B cell (primary cell): ENCODE data around the gene CAMTA1. TPM values are rescaled to one million over a fixed set of nuclear protein-coding genes. Genes with fewer than 3 reads are reported as not detected.

ENCODE experiments used
- ATAC-seq: fragments of 200-7000 bp; cut with Tn5 transposase; one replicate; pipeline ENCODE4 v1.10.0; 2021; ENCODE audit warnings: low read depth, mild to moderate bottlenecking, moderate number of reproducible peaks, moderate library complexity
- CTCF ChIA-PET: fragments of 350-600 bp; sonication (Branson Sonifier 250); formaldehyde crosslinking; loops from one replicate; lab custom pipeline; 2021; ENCODE audit warnings: antibody characterized with exemption, inconsistent platforms; lab: Charles Lee
- POLR2A ChIA-PET: fragments of 350-600 bp; sonication (Branson Sonifier 250); formaldehyde crosslinking; loops from one replicate; lab custom pipeline; 2021; ENCODE audit warnings: antibody characterized with exemption; lab: Charles Lee
- DNase-seq: peaks from one replicate; pipeline ENCODE4 v3.0.0; 2013
- H2AFZ ChIP-seq: 2 replicates; pipeline ENCODE4 v1.6.1; 2012; ENCODE audit warnings: mild to moderate bottlenecking, low read depth, low read length; ENCODE audit not compliant: insufficient read depth, poor library complexity, severe bottlenecking
- H3K27ac ChIP-seq, 2 donors: 1 replicate in 1 of 2; 2 replicates in 1 of 2; pipeline ENCODE4 v1.5.1; 2012 to 2013; ENCODE audit warnings: low read length in 2 of 2, mild to moderate bottlenecking in 2 of 2, moderate library complexity in 1 of 2
- H3K27me3 ChIP-seq, 4 experiments: fragments of 200-600 bp in 1 of 4; sonication (generic) in 1 of 4; replicated peaks in 1 of 4; 1 replicate in 2 of 4; 2 replicates in 2 of 4; pipeline versions ENCODE4 v1.6.1 to v1.7.0; 2013 to 2016; ENCODE audit warnings: low read length in 3 of 4, mild to moderate bottlenecking in 2 of 4, mixed read lengths in 1 of 4, moderate library complexity in 1 of 4; ENCODE audit not compliant: insufficient read depth in 4 of 4, control insufficient read depth in 3 of 4; ENCODE audit errors: control extremely low read depth in 1 of 4
- H3K36me3 ChIP-seq, 2 experiments: replicated peaks in 1 of 2; 1 replicate in 1 of 2; 2 replicates in 1 of 2; pipeline versions ENCODE4 v1.6.1 to v1.7.1; 2013; ENCODE audit warnings: low read length in 1 of 2; ENCODE audit not compliant: insufficient read depth in 2 of 2, control insufficient read depth in 1 of 2; ENCODE audit errors: control extremely low read depth in 1 of 2, extremely low read depth in 1 of 2
- H3K4me1 ChIP-seq, 2 donors: fragments of 200-600 bp in 1 of 2; sonication (generic) in 1 of 2; 1 replicate in 1 of 2; 2 replicates in 1 of 2; pipeline versions ENCODE4 v1.5.1 to v1.6.1; 2013 to 2017; ENCODE audit warnings: low read length in 2 of 2; ENCODE audit not compliant: control insufficient read depth in 2 of 2, insufficient read depth in 2 of 2
- H3K4me2 ChIP-seq: replicated peaks from 2 replicates; pipeline ENCODE3; 2012; ENCODE audit warnings: mild to moderate bottlenecking, low read depth, low read length; ENCODE audit not compliant: poor library complexity, severe bottlenecking
- H3K4me3 ChIP-seq, 5 experiments: fragments of 200-600 bp in 1 of 5; sonication (generic) in 1 of 5; 1 replicate in 3 of 5; 2 replicates in 2 of 5; pipeline versions ENCODE4 v1.5.1 to v1.7.0; 2011 to 2016; ENCODE audit warnings: low read length in 4 of 5, mild to moderate bottlenecking in 4 of 5, low read depth in 2 of 5, control low read depth in 1 of 5, moderate library complexity in 1 of 5; ENCODE audit not compliant: insufficient read depth in 1 of 5; ENCODE audit errors: control extremely low read depth in 1 of 5, extremely low read depth in 1 of 5
- H3K79me2 ChIP-seq: fragments of 200-600 bp; sonication (generic); one replicate; pipeline ENCODE4 v1.6.0; 2016; ENCODE audit warnings: low read length; ENCODE audit not compliant: control insufficient read depth, insufficient read depth
- H3K9ac ChIP-seq: fragments of 200-600 bp; sonication (generic); 2 replicates; pipeline ENCODE4 v1.6.1; 2017; ENCODE audit warnings: mild to moderate bottlenecking, low read length, moderate library complexity
- H3K9me3 ChIP-seq, 3 donors: one replicate each; pipeline versions ENCODE4 v1.6.1 to v1.7.1; 2013; ENCODE audit warnings: low read length in 2 of 3; ENCODE audit not compliant: control insufficient read depth in 2 of 3, insufficient read depth in 1 of 3; ENCODE audit errors: control extremely low read depth in 1 of 3
- H4K20me1 ChIP-seq: 2 replicates; pipeline ENCODE4 v1.6.0; 2012; ENCODE audit warnings: mild to moderate bottlenecking, low read length; ENCODE audit not compliant: insufficient read depth, control insufficient read depth, poor library complexity, severe bottlenecking
- H3K27ac Mint-ChIP-seq: one replicate; pipeline ENCODE4 v1.8.0; 2021; ENCODE audit warnings: mixed read lengths
- H3K27me3 Mint-ChIP-seq: one replicate; pipeline ENCODE4 v1.8.0; 2021; ENCODE audit warnings: mixed read lengths
- H3K4me1 Mint-ChIP-seq: one replicate; pipeline ENCODE4 v1.8.0; 2021; ENCODE audit warnings: mixed read lengths
- H3K4me3 Mint-ChIP-seq: one replicate; pipeline ENCODE4 v1.8.0; 2021; ENCODE audit warnings: mixed read lengths
- H3K9me3 Mint-ChIP-seq: one replicate; pipeline ENCODE4 v1.8.0; 2022; ENCODE audit warnings: mixed read lengths; ENCODE audit not compliant: insufficient read depth
- EZH2 ChIP-seq: IDR thresholded peaks from 2 replicates; pipeline ENCODE4 v1.6.1; 2012; ENCODE audit warnings: borderline replicate concordance, low read depth, mild to moderate bottlenecking, moderate library complexity, low read length; ENCODE audit not compliant: insufficient read depth, poor library complexity, severe bottlenecking
- WGBS: methylation state at CpG from one replicate; pipeline ENCODE4 v1.1.5; 2013; ENCODE audit warnings: missing lambda C conversion rate; ENCODE audit not compliant: insufficient coverage; 5-methylcytosine and 5-hydroxymethylcytosine counted together
- intact Hi-C: fragments of 100-400 bp; cut with micrococcal nuclease; formaldehyde crosslinking; loops from one replicate; pipeline ENCODE4 v1.10.0; 2022
- polyA plus RNA-seq: library from polyadenylated mRNA; depleted of rRNA; stranded (reverse); fragments of >200 nt; gene quantifications from 2 replicates; pipeline ENCODE4 v1.2.3, GENCODE V29; 2012
- total RNA-seq, 2 donors: library from RNA; stranded (reverse); fragments of 120-200 nt in 1 of 2; gene quantifications; 1 replicate in 1 of 2; 2 replicates in 1 of 2; pipeline versions ENCODE4 v1.2.3 to v1.2.4, GENCODE V29; 2013 to 2022
- TF ChIP-seq, protein P1 (sequence below): fragments of 200-600 bp; IDR thresholded peaks from one replicate; pipeline ENCODE4 v1.8.0; 2022; ENCODE audit warnings: antibody characterized with exemption, mild to moderate bottlenecking

CAMTA1 gene
- total and polyA plus RNA-seq, 2 donors (not counting 1 experiment from before 2014, with no cell fraction given): 42.2 to 45.7 TPM

DNA sequence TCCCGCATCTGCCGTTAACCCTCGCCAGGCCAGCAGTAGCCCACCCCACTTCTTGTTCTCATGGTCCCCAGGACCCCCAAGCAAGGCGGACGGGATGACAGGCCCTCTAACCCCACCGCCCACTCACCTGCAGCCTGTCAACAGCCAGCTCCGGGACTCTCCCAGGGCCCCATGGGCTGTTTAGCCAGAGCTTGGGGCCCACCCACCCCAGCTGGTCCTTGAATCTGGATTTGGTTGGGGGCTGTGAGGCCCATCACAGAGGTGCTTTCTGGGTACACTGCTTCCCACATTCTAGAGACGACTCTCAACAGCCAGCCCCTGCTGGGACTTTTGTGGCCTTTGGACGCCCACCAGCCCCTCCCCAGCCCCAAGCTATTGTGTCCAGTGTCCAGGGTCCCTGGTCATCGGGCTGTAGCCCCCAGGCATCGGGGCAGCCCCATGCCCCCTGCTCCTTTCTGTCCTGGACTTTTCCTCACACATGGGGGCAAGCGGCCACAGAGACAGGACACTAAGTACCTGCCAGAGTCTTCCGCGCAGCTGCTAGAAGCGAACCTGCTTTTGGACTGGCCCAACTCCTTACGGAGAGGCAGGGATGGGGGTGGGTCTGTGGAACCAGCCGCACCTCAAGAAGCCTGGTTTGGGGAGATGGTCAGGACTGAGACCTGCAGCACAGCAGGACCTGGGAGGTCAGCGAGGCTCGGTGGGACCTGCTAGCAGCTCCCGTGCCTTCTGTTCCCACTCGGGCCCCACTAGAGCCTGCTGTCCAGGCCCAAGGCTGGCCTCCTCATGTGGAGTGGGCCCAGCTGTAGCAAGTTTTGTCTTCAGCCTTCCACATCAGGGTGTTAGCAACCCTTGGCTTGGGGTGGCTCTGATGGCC, 777.7 kb downstream of the CAMTA1 start:
- H3K9ac ChIP-seq: no peak overlapping the region
- H3K27me3 ChIP-seq: no peaks in the 10 kb centered on the region
- no peaks in the 10 kb centered on the region for H3K9me3 ChIP-seq
- intact Hi-C loops: no loop called here
- H3K4me3 Mint-ChIP-seq: no peak overlapping the region
- no peak overlapping the region for H3K27ac Mint-ChIP-seq
- H3K36me3 ChIP-seq: no peaks in the 10 kb centered on the region
- no peaks in the 10 kb centered on the region for H3K27me3 Mint-ChIP-seq
- H3K4me1 ChIP-seq: no peaks in the 10 kb centered on the region
- no peak for TF ChIP-seq EZH2
- TF ChIP-seq, protein P1, sequence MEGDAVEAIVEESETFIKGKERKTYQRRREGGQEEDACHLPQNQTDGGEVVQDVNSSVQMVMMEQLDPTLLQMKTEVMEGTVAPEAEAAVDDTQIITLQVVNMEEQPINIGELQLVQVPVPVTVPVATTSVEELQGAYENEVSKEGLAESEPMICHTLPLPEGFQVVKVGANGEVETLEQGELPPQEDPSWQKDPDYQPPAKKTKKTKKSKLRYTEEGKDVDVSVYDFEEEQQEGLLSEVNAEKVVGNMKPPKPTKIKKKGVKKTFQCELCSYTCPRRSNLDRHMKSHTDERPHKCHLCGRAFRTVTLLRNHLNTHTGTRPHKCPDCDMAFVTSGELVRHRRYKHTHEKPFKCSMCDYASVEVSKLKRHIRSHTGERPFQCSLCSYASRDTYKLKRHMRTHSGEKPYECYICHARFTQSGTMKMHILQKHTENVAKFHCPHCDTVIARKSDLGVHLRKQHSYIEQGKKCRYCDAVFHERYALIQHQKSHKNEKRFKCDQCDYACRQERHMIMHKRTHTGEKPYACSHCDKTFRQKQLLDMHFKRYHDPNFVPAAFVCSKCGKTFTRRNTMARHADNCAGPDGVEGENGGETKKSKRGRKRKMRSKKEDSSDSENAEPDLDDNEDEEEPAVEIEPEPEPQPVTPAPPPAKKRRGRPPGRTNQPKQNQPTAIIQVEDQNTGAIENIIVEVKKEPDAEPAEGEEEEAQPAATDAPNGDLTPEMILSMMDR: no peak
- DNase-seq: no peak
- ChIA-PET CTCF (interaction anchor here (1.3 kb wide), 1 partner anchor 35 kb away, joined by 3 read pairs; no protein-coding TSS in a partner anchor), POLR2A (no interaction called here)
- H3K4me3 ChIP-seq: no peak overlapping the region
- no peaks in the 10 kb centered on the region for H3K4me1 Mint-ChIP-seq
- H2AFZ ChIP-seq: no peak overlapping the region
- no peaks in the 10 kb centered on the region for H3K79me2 ChIP-seq
- H4K20me1 ChIP-seq: no peaks in the 10 kb centered on the region
- H3K27ac ChIP-seq: no peak overlapping the region
- no peak for ATAC-seq
- no peaks in the 10 kb centered on the region for H3K9me3 Mint-ChIP-seq
- WGBS: 93% methylated on average over 21 of the region's 21 CpGs
- no peak overlapping the region for H3K4me2 ChIP-seq

DNA sequence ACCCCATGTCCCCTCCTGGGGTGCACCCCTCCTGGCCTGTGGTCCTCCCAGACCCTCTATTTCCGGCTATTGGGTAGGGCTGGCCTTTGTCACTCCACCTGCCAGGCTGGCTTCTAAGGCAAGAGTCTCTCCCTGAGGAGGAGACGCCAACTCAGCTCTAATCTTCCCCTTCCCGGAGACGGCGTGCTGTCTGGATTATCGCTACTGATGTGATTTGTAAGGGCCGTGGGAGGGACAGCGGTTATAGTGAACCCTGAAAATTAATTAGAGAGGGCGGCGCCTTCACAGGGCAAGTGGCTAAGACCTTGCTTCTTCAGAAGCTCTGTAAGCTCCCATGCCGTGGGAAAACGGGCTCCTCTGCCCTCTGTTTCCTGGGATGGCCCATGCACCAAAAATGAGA, 778.9 kb downstream of the CAMTA1 start:
- Histone ChIP-seq H3K9ac (no peak overlapping the region), H3K36me3 (no peaks in the 10 kb centered on the region), H3K79me2 (no peaks in the 10 kb centered on the region), H3K4me1 (no peaks in the 10 kb centered on the region), H2AFZ (no peak overlapping the region), H3K27me3 (no peaks in the 10 kb centered on the region), H3K4me2 (no peak overlapping the region), H3K9me3 (no peaks in the 10 kb centered on the region), H4K20me1 (no peaks in the 10 kb centered on the region), H3K27ac (no peak overlapping the region), H3K4me3 (no peak overlapping the region)
- TF ChIP-seq, protein P1: no peak
- no peak for TF ChIP-seq EZH2
- no peaks in the 10 kb centered on the region for H3K4me1 Mint-ChIP-seq
- intact Hi-C loops: no loop called here
- H3K9me3 Mint-ChIP-seq: no peaks in the 10 kb centered on the region
- no peaks in the 10 kb centered on the region for H3K27me3 Mint-ChIP-seq
- DNase-seq: no peak
- ChIA-PET CTCF (no interaction called here), POLR2A (no interaction called here)
- WGBS: 89% methylated on average over 12 of the region's 12 CpGs
- no peak overlapping the region for H3K4me3 Mint-ChIP-seq
- no peak overlapping the region for H3K27ac Mint-ChIP-seq
- ATAC-seq: no peak
